GM11168 (cell line): ENCODE results near the gene DYNAP.

ENCODE experiments used
- in situ Hi-C: fragments of 300-500 bp; cut with MboI; formaldehyde crosslinking; loops from one replicate; pipeline ENCODE4 v1.12.0; 2022; ENCODE audit warnings: low sequenced_read_pairs; ENCODE audit not compliant: unreplicated experiment

Gene DYNAP

DNA sequence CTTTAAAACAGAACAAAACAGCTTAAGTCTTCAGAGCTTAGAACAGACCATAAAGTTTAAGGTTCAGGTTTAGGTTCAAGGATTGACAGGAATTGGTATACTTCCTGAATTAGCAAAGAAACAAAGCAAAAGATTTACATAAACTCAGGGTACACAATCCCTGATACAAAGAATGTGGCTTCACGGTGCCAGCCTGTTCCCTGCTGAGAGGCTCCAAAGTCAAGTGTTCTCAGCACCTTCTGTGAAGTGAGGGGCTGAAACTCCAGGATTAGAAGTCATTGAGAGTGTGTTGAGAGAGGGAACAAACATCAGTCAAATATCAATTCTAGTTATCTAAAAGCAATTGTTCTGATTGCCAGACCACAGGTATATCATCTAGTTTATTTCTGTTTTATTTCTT lies 35.7 kb downstream of the DYNAP start:
- in situ Hi-C loops: loop anchor here (25.0 kb wide), 1 partner anchor 189 kb away; no protein-coding TSS in a partner anchor

DNA sequence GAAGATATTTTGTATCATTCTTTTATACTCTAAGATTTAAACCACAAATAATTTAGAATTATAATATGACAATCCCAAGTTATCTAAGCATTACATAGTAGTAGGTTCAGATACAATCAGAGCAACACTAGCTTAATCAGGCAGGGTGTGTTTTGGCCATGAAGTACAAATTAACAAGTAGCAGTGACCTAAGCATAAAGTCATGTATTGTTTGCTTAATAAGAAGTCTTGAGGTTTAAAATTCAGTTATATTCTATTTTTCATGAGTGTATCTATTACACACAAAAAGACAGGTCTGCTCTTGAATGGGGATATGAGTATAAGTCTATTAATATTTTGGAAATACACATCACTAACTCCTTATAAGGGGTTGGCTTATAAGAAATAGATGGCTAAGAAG lies 39.9 kb downstream of the DYNAP start:
- in situ Hi-C loops: loop anchor here (25.0 kb wide), 1 partner anchor 194 kb away; no protein-coding TSS in a partner anchor

DNA sequence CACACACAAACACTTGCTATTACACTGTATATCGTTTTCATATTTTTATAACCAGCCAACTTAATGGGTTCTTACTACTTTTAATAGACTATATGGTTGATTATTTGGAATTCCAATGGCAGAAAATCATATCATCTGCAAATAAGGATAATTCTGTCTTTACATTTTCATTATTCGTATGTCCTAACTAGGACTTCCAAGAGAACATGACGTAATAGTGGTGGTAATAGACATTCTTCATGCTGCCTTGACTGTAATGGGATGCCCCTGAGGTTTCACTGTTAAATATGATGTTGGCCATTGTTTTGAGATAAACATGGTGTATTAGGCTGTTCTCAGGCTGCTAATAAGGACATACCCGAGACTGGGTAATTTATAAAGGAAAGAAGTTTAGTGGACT lies 45.2 kb downstream of the DYNAP start:
- in situ Hi-C loops: loop anchor here (25.0 kb wide), 1 partner anchor 199 kb away; no protein-coding TSS in a partner anchor

DNA sequence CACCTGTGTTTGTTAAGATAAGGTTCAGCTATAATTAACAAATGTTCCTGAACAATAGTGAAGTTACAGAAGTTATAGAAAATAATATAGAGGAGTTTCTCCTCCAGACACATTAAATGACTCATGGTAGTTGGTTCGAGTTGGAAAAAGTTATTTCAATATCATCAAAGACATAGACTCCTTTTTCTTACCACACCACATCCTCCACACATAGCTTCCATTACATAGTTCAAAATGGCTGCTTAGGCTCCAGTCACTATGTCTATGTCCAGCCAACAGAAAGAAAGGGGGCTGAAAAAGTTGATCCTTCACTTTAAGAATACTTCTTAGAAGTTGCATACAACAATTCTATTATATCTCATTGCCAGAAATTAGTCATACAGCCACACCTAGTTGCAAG lies 50.7 kb downstream of the DYNAP start:
- in situ Hi-C loops: loop anchor here (25.0 kb wide), 1 partner anchor 204 kb away; no protein-coding TSS in a partner anchor

DNA sequence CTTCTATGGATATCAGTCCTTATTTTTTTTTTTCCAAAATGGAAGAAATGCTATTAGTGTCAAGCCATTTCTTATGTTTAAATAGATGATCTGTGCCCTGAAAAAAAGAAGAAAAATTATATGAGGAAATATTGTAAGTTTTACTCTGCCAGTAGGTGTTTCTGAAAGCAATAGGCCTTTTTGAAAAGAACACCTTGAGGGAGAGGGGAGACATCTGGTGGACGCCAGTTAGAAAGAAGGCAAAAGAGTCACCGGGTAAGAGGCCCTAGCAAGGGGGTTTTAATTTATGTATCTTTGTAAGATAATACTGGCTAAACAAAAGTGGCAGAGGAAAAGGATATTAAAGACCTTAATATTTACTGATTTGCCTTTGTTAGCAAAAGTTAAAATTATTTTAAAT lies 56.1 kb downstream of the DYNAP start:
- in situ Hi-C loops: loop anchor here (25.0 kb wide), 1 partner anchor 210 kb away; no protein-coding TSS in a partner anchor
